SK-N-SH treated with all-trans-retinoic acid at 6 μM for 48 hours (cell line): ENCODE measurements around the gene PANX2.

Experiments used
- ATAC-seq: fragments of 200-7000 bp; cut with Tn5 transposase; 3 replicates; pipeline ENCODE4 v1.9.1; 2020; ENCODE audit warnings: mild to moderate bottlenecking, moderate library complexity
- ARNTL ChIP-seq: fragments of 450-650 bp; formaldehyde crosslinking; IDR thresholded peaks from 2 replicates; pipeline ENCODE4 v1.5.0; 2020; ENCODE audit warnings: low read depth, mild to moderate bottlenecking, moderate library complexity, borderline replicate concordance
- ESRRG ChIP-seq: fragments of 250-450 bp; sonication (Bioruptor Pico); IDR thresholded peaks from 2 replicates; pipeline ENCODE4 v1.6.1; 2021; ENCODE audit warnings: mild to moderate bottlenecking
- GLIS3 ChIP-seq: fragments of 250-450 bp; sonication (Bioruptor Pico); IDR thresholded peaks from 2 replicates; pipeline ENCODE4 v1.5.0; 2020; ENCODE audit warnings: mild to moderate bottlenecking, moderate library complexity
- ISL1 ChIP-seq: fragments of 250-450 bp; sonication (Bioruptor Pico); IDR thresholded peaks from 2 replicates; pipeline ENCODE4 v2.1.2; 2022; ENCODE audit warnings: mild to moderate bottlenecking, moderate library complexity
- PATZ1 ChIP-seq: fragments of 250-450 bp; sonication (Bioruptor Pico); IDR thresholded peaks from 2 replicates; pipeline ENCODE4 v1.8.0; 2020; ENCODE audit warnings: mild to moderate bottlenecking, moderate library complexity, borderline replicate concordance
- RARB ChIP-seq: fragments of 250-450 bp; sonication (Bioruptor Pico); IDR thresholded peaks from 2 replicates; pipeline ENCODE4 v1.8.0; 2021; ENCODE audit warnings: mild to moderate bottlenecking, moderate library complexity
- SNAI2 ChIP-seq: fragments of 250-450 bp; sonication (Bioruptor Pico); IDR thresholded peaks from 2 replicates; pipeline ENCODE4 v1.5.0; 2020; ENCODE audit warnings: mild to moderate bottlenecking, moderate library complexity
- TCF4 ChIP-seq: fragments of 250-450 bp; sonication (Bioruptor Pico); IDR thresholded peaks from 2 replicates; pipeline ENCODE4 v1.8.0; 2021; ENCODE audit warnings: mild to moderate bottlenecking, moderate library complexity, borderline replicate concordance
- TOX ChIP-seq: fragments of 250-450 bp; sonication (Bioruptor Pico); IDR thresholded peaks from 2 replicates; pipeline ENCODE4 v1.8.0; 2021; ENCODE audit warnings: mild to moderate bottlenecking, moderate library complexity, borderline replicate concordance
- ZC3H10 ChIP-seq: fragments of 250-450 bp; sonication (Bioruptor Pico); IDR thresholded peaks from 2 replicates; pipeline ENCODE4 v1.5.1; 2021; ENCODE audit warnings: mild to moderate bottlenecking, moderate library complexity
- ZFP3 ChIP-seq: fragments of 250-450 bp; sonication (Bioruptor Pico); IDR thresholded peaks from 2 replicates; pipeline ENCODE4 v1.5.0; 2020; ENCODE audit warnings: mild to moderate bottlenecking, moderate library complexity
- ZFP30 ChIP-seq: fragments of 450-650 bp; formaldehyde crosslinking; IDR thresholded peaks from 2 replicates; pipeline ENCODE4 v1.5.0; 2022; ENCODE audit warnings: mild to moderate bottlenecking, moderate library complexity
- ZNF8 ChIP-seq: fragments of 450-650 bp; formaldehyde crosslinking; IDR thresholded peaks from 2 replicates; pipeline ENCODE4 v1.5.0; 2020; ENCODE audit warnings: mild to moderate bottlenecking, moderate library complexity
- TF ChIP-seq, protein P1 (sequence below): fragments of 250-450 bp; sonication (Bioruptor Pico); IDR thresholded peaks from 2 replicates; pipeline ENCODE4 v1.8.0; 2021; ENCODE audit warnings: low read depth, mild to moderate bottlenecking, moderate library complexity, borderline replicate concordance
- TF ChIP-seq, protein P2 (sequence below): fragments of 250-450 bp; sonication (Bioruptor Pico); IDR thresholded peaks from 2 replicates; pipeline ENCODE4 v1.5.1; 2021; ENCODE audit warnings: mild to moderate bottlenecking, moderate library complexity
- TF ChIP-seq, protein P3 (sequence below): fragments of 250-450 bp; sonication (Bioruptor Pico); IDR thresholded peaks from 2 replicates; pipeline ENCODE4 v1.5.0; 2020; ENCODE audit warnings: mild to moderate bottlenecking, moderate library complexity
- TF ChIP-seq, protein P4 (sequence below): fragments of 250-450 bp; sonication (Bioruptor Pico); IDR thresholded peaks from 2 replicates; pipeline ENCODE4 v1.5.1; 2020; ENCODE audit warnings: low read depth, mild to moderate bottlenecking, moderate library complexity

PANX2 gene

GRCh38 chr22:50138988-50139387, 31.5 kb upstream of the PANX2 start:
- no peak for TF ChIP-seq ARNTL
- no peak for TF ChIP-seq ESRRG (CRISPR knock-in tag)
- TF ChIP-seq PATZ1 (CRISPR knock-in tag) = no peak
- TF ChIP-seq, protein P1, sequence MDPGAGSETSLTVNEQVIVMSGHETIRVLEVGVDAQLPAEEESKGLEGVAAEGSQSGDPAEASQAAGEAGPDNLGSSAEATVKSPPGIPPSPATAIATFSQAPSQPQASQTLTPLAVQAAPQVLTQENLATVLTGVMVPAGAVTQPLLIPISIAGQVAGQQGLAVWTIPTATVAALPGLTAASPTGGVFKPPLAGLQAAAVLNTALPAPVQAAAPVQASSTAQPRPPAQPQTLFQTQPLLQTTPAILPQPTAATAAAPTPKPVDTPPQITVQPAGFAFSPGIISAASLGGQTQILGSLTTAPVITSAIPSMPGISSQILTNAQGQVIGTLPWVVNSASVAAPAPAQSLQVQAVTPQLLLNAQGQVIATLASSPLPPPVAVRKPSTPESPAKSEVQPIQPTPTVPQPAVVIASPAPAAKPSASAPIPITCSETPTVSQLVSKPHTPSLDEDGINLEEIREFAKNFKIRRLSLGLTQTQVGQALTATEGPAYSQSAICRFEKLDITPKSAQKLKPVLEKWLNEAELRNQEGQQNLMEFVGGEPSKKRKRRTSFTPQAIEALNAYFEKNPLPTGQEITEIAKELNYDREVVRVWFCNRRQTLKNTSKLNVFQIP (CRISPR knock-in tag) = no peak
- no peak for TF ChIP-seq TCF4 (CRISPR knock-in tag)
- TF ChIP-seq SNAI2 (CRISPR knock-in tag) = no peak
- no peak for TF ChIP-seq GLIS3 (CRISPR knock-in tag)
- TF ChIP-seq ZFP3 (CRISPR knock-in tag) = no peak
- TF ChIP-seq, protein P2, sequence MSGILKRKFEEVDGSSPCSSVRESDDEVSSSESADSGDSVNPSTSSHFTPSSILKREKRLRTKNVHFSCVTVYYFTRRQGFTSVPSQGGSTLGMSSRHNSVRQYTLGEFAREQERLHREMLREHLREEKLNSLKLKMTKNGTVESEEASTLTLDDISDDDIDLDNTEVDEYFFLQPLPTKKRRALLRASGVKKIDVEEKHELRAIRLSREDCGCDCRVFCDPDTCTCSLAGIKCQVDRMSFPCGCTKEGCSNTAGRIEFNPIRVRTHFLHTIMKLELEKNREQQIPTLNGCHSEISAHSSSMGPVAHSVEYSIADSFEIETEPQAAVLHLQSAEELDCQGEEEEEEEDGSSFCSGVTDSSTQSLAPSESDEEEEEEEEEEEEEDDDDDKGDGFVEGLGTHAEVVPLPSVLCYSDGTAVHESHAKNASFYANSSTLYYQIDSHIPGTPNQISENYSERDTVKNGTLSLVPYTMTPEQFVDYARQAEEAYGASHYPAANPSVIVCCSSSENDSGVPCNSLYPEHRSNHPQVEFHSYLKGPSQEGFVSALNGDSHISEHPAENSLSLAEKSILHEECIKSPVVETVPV (CRISPR knock-in tag) = no peak
- TF ChIP-seq ZC3H10 = no peak
- TF ChIP-seq, protein P3, sequence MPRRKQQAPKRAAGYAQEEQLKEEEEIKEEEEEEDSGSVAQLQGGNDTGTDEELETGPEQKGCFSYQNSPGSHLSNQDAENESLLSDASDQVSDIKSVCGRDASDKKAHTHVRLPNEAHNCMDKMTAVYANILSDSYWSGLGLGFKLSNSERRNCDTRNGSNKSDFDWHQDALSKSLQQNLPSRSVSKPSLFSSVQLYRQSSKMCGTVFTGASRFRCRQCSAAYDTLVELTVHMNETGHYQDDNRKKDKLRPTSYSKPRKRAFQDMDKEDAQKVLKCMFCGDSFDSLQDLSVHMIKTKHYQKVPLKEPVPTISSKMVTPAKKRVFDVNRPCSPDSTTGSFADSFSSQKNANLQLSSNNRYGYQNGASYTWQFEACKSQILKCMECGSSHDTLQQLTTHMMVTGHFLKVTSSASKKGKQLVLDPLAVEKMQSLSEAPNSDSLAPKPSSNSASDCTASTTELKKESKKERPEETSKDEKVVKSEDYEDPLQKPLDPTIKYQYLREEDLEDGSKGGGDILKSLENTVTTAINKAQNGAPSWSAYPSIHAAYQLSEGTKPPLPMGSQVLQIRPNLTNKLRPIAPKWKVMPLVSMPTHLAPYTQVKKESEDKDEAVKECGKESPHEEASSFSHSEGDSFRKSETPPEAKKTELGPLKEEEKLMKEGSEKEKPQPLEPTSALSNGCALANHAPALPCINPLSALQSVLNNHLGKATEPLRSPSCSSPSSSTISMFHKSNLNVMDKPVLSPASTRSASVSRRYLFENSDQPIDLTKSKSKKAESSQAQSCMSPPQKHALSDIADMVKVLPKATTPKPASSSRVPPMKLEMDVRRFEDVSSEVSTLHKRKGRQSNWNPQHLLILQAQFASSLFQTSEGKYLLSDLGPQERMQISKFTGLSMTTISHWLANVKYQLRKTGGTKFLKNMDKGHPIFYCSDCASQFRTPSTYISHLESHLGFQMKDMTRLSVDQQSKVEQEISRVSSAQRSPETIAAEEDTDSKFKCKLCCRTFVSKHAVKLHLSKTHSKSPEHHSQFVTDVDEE (CRISPR knock-in tag) = no peak
- no peak for TF ChIP-seq ZNF8 (CRISPR knock-in tag)
- no peak for TF ChIP-seq ISL1 (CRISPR knock-in tag)
- ATAC-seq = no peak

GRCh38 chr22:50139843-50140415, 30.6 kb upstream of the PANX2 start:
- no peak for TF ChIP-seq ESRRG (CRISPR knock-in tag)
- TF ChIP-seq TOX (CRISPR knock-in tag) = no peak
- TF ChIP-seq ISL1 (CRISPR knock-in tag) = no peak
- TF ChIP-seq GLIS3 (CRISPR knock-in tag) = no peak
- TF ChIP-seq ZFP3 (CRISPR knock-in tag) = no peak
- TF ChIP-seq TCF4 (CRISPR knock-in tag) = no peak
- TF ChIP-seq ZFP30 (CRISPR knock-in tag) = no peak
- TF ChIP-seq, protein P4, sequence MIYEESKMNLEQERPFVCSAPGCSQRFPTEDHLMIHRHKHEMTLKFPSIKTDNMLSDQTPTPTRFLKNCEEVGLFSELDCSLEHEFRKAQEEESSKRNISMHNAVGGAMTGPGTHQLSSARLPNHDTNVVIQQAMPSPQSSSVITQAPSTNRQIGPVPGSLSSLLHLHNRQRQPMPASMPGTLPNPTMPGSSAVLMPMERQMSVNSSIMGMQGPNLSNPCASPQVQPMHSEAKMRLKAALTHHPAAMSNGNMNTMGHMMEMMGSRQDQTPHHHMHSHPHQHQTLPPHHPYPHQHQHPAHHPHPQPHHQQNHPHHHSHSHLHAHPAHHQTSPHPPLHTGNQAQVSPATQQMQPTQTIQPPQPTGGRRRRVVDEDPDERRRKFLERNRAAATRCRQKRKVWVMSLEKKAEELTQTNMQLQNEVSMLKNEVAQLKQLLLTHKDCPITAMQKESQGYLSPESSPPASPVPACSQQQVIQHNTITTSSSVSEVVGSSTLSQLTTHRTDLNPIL (CRISPR knock-in tag) = no peak
- no peak for TF ChIP-seq RARB (CRISPR knock-in tag)
- ATAC-seq = no peak

GRCh38 chr22:50140615-50141014, 29.9 kb upstream of the PANX2 start:
- TF ChIP-seq ISL1 (CRISPR knock-in tag) (no peak), ESRRG (CRISPR knock-in tag) (no peak), RARB (CRISPR knock-in tag) (no peak)
- TF ChIP-seq, protein P2 (CRISPR knock-in tag) = no peak
- ATAC-seq = no peak
